Activated naive CD4-positive, alpha-beta T cell treated with anti-CD3 and anti-CD28 coated beads for 36 hours (primary cell): ENCODE data around the gene DNAJC1. TPM values are rescaled to one million over a fixed set of nuclear protein-coding genes. Genes with fewer than 3 reads are reported as not detected.

ENCODE experiments used
- CTCF ChIA-PET: fragments of 350-600 bp; sonication (Branson Sonifier 250); formaldehyde crosslinking; loops from one replicate; lab custom pipeline; 2021; ENCODE audit warnings: antibody characterized with exemption; lab: Charles Lee
- DNase-seq: peaks from one replicate; pipeline ENCODE4 v3.0.0-alpha.2; 2020
- H3K27ac Mint-ChIP-seq: one replicate; pipeline ENCODE4 v1.8.0; 2021; ENCODE audit warnings: mild to moderate bottlenecking, mixed read lengths
- H3K27me3 Mint-ChIP-seq: one replicate; pipeline ENCODE4 v1.8.0; 2021; ENCODE audit warnings: low read depth, mixed read lengths
- H3K36me3 Mint-ChIP-seq: one replicate; pipeline ENCODE4 v1.8.0; 2021; ENCODE audit warnings: low read depth, mixed read lengths
- H3K4me1 Mint-ChIP-seq: one replicate; pipeline ENCODE4 v1.8.0; 2021; ENCODE audit warnings: low read depth, mixed read lengths
- H3K4me3 Mint-ChIP-seq: one replicate; pipeline ENCODE4 v1.8.0; 2021; ENCODE audit warnings: mild to moderate bottlenecking, moderate library complexity, mixed read lengths
- H3K9me3 Mint-ChIP-seq: one replicate; pipeline ENCODE4 v1.8.0; 2021; ENCODE audit warnings: mixed read lengths
- intact Hi-C: fragments of 100-400 bp; cut with micrococcal nuclease; formaldehyde crosslinking; loops from one replicate; pipeline ENCODE4 v1.15.1; 2023
- total RNA-seq, 2 experiments: library from RNA; stranded (reverse); gene quantifications; one replicate each; pipeline ENCODE4 v1.2.3, GENCODE V29; 2021

Gene DNAJC1
- total RNA-seq, 2 experiments from 2014 or later = 18.0 to 18.8 TPM

GRCh38 chr10:21746118-21746517 lies 257.4 kb downstream of the DNAJC1 start:
- CTCF ChIA-PET = no interaction called here
- H3K4me3 Mint-ChIP-seq = no peak overlapping the region
- H3K27ac Mint-ChIP-seq = peak overlapping the region; percentile 0
- DNase-seq = peak; percentile 14
- no peaks in the 10 kb centered on the region for H3K9me3 Mint-ChIP-seq
- peaks cover 15% of the 10 kb centered on the region for H3K36me3 Mint-ChIP-seq
- peaks cover 20% of the 10 kb centered on the region for H3K4me1 Mint-ChIP-seq
- intact Hi-C loops = no loop called here
- H3K27me3 Mint-ChIP-seq = no peaks in the 10 kb centered on the region

- Mint-ChIP-seq H3K4me1 (peaks cover 35% of the 10 kb centered on the region), H3K27ac (no peak overlapping the region), H3K9me3 (no peaks in the 10 kb centered on the region), H3K27me3 (no peaks in the 10 kb centered on the region), H3K4me3 (no peak overlapping the region), H3K36me3 (peaks cover 24% of the 10 kb centered on the region)
- CTCF ChIA-PET = interaction anchor here (0.6 kb wide), 1 partner anchor 169 kb away, joined by 5 read pairs; no protein-coding TSS in a partner anchor
- intact Hi-C loops = no loop called here
- no peak for DNase-seq
These were observed 259.3 kb downstream of the DNAJC1 start for GRCh38 chr10:21744223-21744622.

- H3K36me3 Mint-ChIP-seq = peaks cover 28% of the 10 kb centered on the region
These were observed 260.7 kb downstream of the DNAJC1 start for GRCh38 chr10:21742740-21743412.

GRCh38 chr10:21740989-21741388 lies 262.5 kb downstream of the DNAJC1 start:
- Mint-ChIP-seq H3K4me3 (no peak overlapping the region), H3K27me3 (no peaks in the 10 kb centered on the region), H3K9me3 (no peaks in the 10 kb centered on the region), H3K36me3 (peaks cover 33% of the 10 kb centered on the region), H3K27ac (peak overlapping the region; percentile 57), H3K4me1 (peaks cover 46% of the 10 kb centered on the region)
- peak; percentile 27 for DNase-seq
- intact Hi-C loops = no loop called here
- CTCF ChIA-PET = interaction anchor here (1.3 kb wide), 1 partner anchor 8 kb away, joined by 4 read pairs; no protein-coding TSS in a partner anchor

More at GRCh38 chr10:21742740-21743412, 260.7 kb downstream of the DNAJC1 start:
- CTCF ChIA-PET = interaction anchor here (1.5 kb wide), 1 partner anchor 11 kb away, joined by 5 read pairs; no protein-coding TSS in a partner anchor
- DNase-seq = no peak
- no peak overlapping the region for H3K27ac Mint-ChIP-seq
- no peaks in the 10 kb centered on the region for H3K9me3 Mint-ChIP-seq
- intact Hi-C loops = no loop called here
- H3K4me1 Mint-ChIP-seq = peaks cover 44% of the 10 kb centered on the region
- no peak overlapping the region for H3K4me3 Mint-ChIP-seq
- H3K27me3 Mint-ChIP-seq = no peaks in the 10 kb centered on the region

- Mint-ChIP-seq H3K27me3 (no peaks in the 10 kb centered on the region), H3K4me1 (peaks cover 48% of the 10 kb centered on the region), H3K36me3 (peaks cover 34% of the 10 kb centered on the region), H3K27ac (peak overlapping the region; percentile 71), H3K4me3 (no peak overlapping the region), H3K9me3 (no peaks in the 10 kb centered on the region)
- intact Hi-C loops = no loop called here
- DNase-seq = no peak
- CTCF ChIA-PET = no interaction called here
These were observed 266.4 kb downstream of the DNAJC1 start for GRCh38 chr10:21737106-21737505.

GRCh38 chr10:21733710-21734109 lies 269.8 kb downstream of the DNAJC1 start:
- H3K36me3 Mint-ChIP-seq = peaks cover 18% of the 10 kb centered on the region
- DNase-seq = no peak

GRCh38 chr10:21732067-21732772 lies 271.3 kb downstream of the DNAJC1 start:
- no peaks in the 10 kb centered on the region for H3K27me3 Mint-ChIP-seq
- no peak overlapping the region for H3K4me3 Mint-ChIP-seq
- intact Hi-C loops = loop anchor here (1.0 kb wide), 2 partner anchors 236 to 454 kb away; no protein-coding TSS in a partner anchor
- H3K9me3 Mint-ChIP-seq = no peaks in the 10 kb centered on the region
- no peak overlapping the region for H3K27ac Mint-ChIP-seq
- peaks cover 21% of the 10 kb centered on the region for H3K36me3 Mint-ChIP-seq
- peaks cover 25% of the 10 kb centered on the region for H3K4me1 Mint-ChIP-seq
- peak; percentile 61 for DNase-seq
- CTCF ChIA-PET = interaction anchor here (0.6 to 6.4 kb wide), 5 partner anchors 9 to 396 kb away, joined by 3 to 41 read pairs (median 4); no protein-coding TSS in a partner anchor

More at GRCh38 chr10:21733710-21734109, 269.8 kb downstream of the DNAJC1 start:
- CTCF ChIA-PET = interaction anchor here (1.0 to 6.4 kb wide), 2 partner anchors 13 to 238 kb away, joined by 3 to 41 read pairs; no protein-coding TSS in a partner anchor
- Mint-ChIP-seq H3K27me3 (no peaks in the 10 kb centered on the region), H3K4me3 (no peak overlapping the region), H3K9me3 (no peaks in the 10 kb centered on the region), H3K4me1 (peaks cover 22% of the 10 kb centered on the region), H3K27ac (no peak overlapping the region)
- intact Hi-C loops = no loop called here

GRCh38 chr10:21728618-21729017 lies 274.9 kb downstream of the DNAJC1 start:
- Mint-ChIP-seq H3K36me3 (peaks cover 15% of the 10 kb centered on the region), H3K27me3 (no peaks in the 10 kb centered on the region), H3K27ac (no peak overlapping the region), H3K9me3 (no peaks in the 10 kb centered on the region), H3K4me1 (peaks cover 26% of the 10 kb centered on the region), H3K4me3 (no peak overlapping the region)
- DNase-seq = no peak
- intact Hi-C loops = loop anchor here (5.0 to 10.0 kb wide), 4 partner anchors 146 to 496 kb away; no protein-coding TSS in a partner anchor
- CTCF ChIA-PET = no interaction called here

- intact Hi-C loops = loop anchor here (5.0 to 10.0 kb wide), 4 partner anchors 145 to 497 kb away; no protein-coding TSS in a partner anchor
- Mint-ChIP-seq H3K27ac (no peak overlapping the region), H3K27me3 (no peaks in the 10 kb centered on the region), H3K9me3 (no peaks in the 10 kb centered on the region), H3K4me3 (no peak overlapping the region), H3K36me3 (peaks cover 15% of the 10 kb centered on the region), H3K4me1 (peaks cover 26% of the 10 kb centered on the region)
- no peak for DNase-seq
- CTCF ChIA-PET = no interaction called here
These were observed 275.9 kb downstream of the DNAJC1 start for GRCh38 chr10:21727452-21728168.

GRCh38 chr10:21726601-21727225 lies 276.8 kb downstream of the DNAJC1 start:
- no peaks in the 10 kb centered on the region for H3K9me3 Mint-ChIP-seq
- peaks cover 15% of the 10 kb centered on the region for H3K36me3 Mint-ChIP-seq
- DNase-seq = no peak
- H3K27me3 Mint-ChIP-seq = no peaks in the 10 kb centered on the region
- H3K4me1 Mint-ChIP-seq = peaks cover 24% of the 10 kb centered on the region
- CTCF ChIA-PET = no interaction called here
- intact Hi-C loops = loop anchor here (5.0 to 10.0 kb wide), 4 partner anchors 144 to 498 kb away; no protein-coding TSS in a partner anchor
- no peak overlapping the region for H3K4me3 Mint-ChIP-seq
- H3K27ac Mint-ChIP-seq = no peak overlapping the region

- Mint-ChIP-seq H3K27ac (no peak overlapping the region), H3K9me3 (no peaks in the 10 kb centered on the region), H3K36me3 (peaks cover 15% of the 10 kb centered on the region), H3K4me1 (peaks cover 27% of the 10 kb centered on the region), H3K27me3 (no peaks in the 10 kb centered on the region), H3K4me3 (no peak overlapping the region)
- intact Hi-C loops = loop anchor here (5.0 to 10.0 kb wide), 4 partner anchors 143 to 500 kb away; no protein-coding TSS in a partner anchor
- CTCF ChIA-PET = interaction anchor here (0.6 to 1.6 kb wide), 4 partner anchors 228 to 335 kb away, joined by 3 to 5 read pairs (median 4); no protein-coding TSS in a partner anchor
- peak; percentile 72 for DNase-seq
These were observed 278.7 kb downstream of the DNAJC1 start for GRCh38 chr10:21724687-21725367.
